K562 (cell line): Measurements from ENCODE around the gene DDAH1.

Experiments used
- DPF2 ChIP-seq: fragments of 450-650 bp; IDR thresholded peaks from 2 replicates; pipeline ENCODE4 v1.6.1; 2016
- EZH2 ChIP-seq: IDR thresholded peaks from 2 replicates; pipeline ENCODE4 v1.6.1; 2012; ENCODE audit warnings: low read depth, mild to moderate bottlenecking, inconsistent platforms, low read length, borderline replicate concordance
- KLF10 ChIP-seq: fragments of 250-450 bp; sonication (Bioruptor Pico); IDR thresholded peaks from 2 replicates; pipeline ENCODE4 v1.6.1; 2021; ENCODE audit warnings: matching md5 sums

GRCh38 chr1:85413169-85413568 lies 51.8 kb downstream of the DDAH1 start:
- TF ChIP-seq EZH2, result no peak
- no peak for TF ChIP-seq KLF10 (CRISPR knock-in tag)
- TF ChIP-seq DPF2, result no peak
